MCF 10A (cell line): ENCODE results near the gene NPFF. TPM values are rescaled to one million over a fixed set of nuclear protein-coding genes. Genes with fewer than 3 reads are reported as not detected.

ENCODE experiments used
- BruUV-seq: library from RNA; stranded (reverse); fragments of 400-500 nt; replicated peaks from 2 replicates; lab custom pipeline; 2021; lab: Mats Ljungman, UMichigan
- CTCF ChIA-PET: fragments of 300-600 bp; sonication (Branson Sonifier 250); formaldehyde crosslinking; extraction: SDS; loops from one replicate; lab custom pipeline; 2021; ENCODE audit warnings: antibody characterized with exemption, inconsistent platforms; lab: Yijun Ruan, JAX
- POLR2A ChIA-PET: fragments of 300-600, 350-650 bp; sonication (Branson Sonifier 250); formaldehyde crosslinking; extraction: SDS; loops from one replicate; lab custom pipeline; 2020; ENCODE audit warnings: antibody characterized with exemption, inconsistent platforms; lab: Yijun Ruan, JAX
- DNase-seq: peaks from one replicate; pipeline ENCODE4 v3.0.0-alpha.2; 2018; ENCODE audit not compliant: unreplicated experiment
- H3K27ac Mint-ChIP-seq: one replicate; pipeline ENCODE4 v1.8.0; 2022; ENCODE audit warnings: mild to moderate bottlenecking, low read depth, mixed read lengths; ENCODE audit not compliant: unreplicated experiment
- H3K27me3 Mint-ChIP-seq: one replicate; pipeline ENCODE4 v1.8.0; 2022; ENCODE audit warnings: mixed read lengths; ENCODE audit not compliant: insufficient read depth, unreplicated experiment
- H3K36me3 Mint-ChIP-seq: one replicate; pipeline ENCODE4 v1.8.0; 2022; ENCODE audit warnings: mild to moderate bottlenecking, moderate library complexity, mixed read lengths; ENCODE audit not compliant: insufficient read depth, unreplicated experiment
- H3K4me1 Mint-ChIP-seq: one replicate; pipeline ENCODE4 v1.8.0; 2022; ENCODE audit warnings: mixed read lengths; ENCODE audit not compliant: insufficient read depth, unreplicated experiment
- H3K4me3 Mint-ChIP-seq: one replicate; pipeline ENCODE4 v1.8.0; 2022; ENCODE audit warnings: mild to moderate bottlenecking, moderate library complexity, mixed read lengths; ENCODE audit not compliant: unreplicated experiment
- H3K9me3 Mint-ChIP-seq: one replicate; pipeline ENCODE4 v1.8.0; 2022; ENCODE audit warnings: mixed read lengths; ENCODE audit not compliant: unreplicated experiment
- CTCF ChIP-seq: fragments of 200-600 bp; IDR thresholded peaks from one replicate; pipeline ENCODE4 v1.8.0; 2022; ENCODE audit warnings: antibody characterized with exemption, mild to moderate bottlenecking; ENCODE audit not compliant: unreplicated experiment
- intact Hi-C: fragments of 100-400 bp; cut with micrococcal nuclease; formaldehyde crosslinking; loops from 2 replicates; pipeline ENCODE4 v1.14.1; 2022
- total RNA-seq: library from RNA; stranded (reverse); gene quantifications from 2 replicates; pipeline ENCODE4 v1.2.3, GENCODE V29; 2022

Gene NPFF
- total RNA-seq, 1 experiment from 2014 or later, result not detected

GRCh38 chr12:53486736-53487487 lies 20.4 kb downstream of the NPFF start:
- Mint-ChIP-seq H3K4me3 (no peak overlapping the region), H3K36me3 (peaks cover 53% of the 10 kb centered on the region), H3K27me3 (no peaks in the 10 kb centered on the region), H3K4me1 (peaks cover 4% of the 10 kb centered on the region), H3K27ac (no peak overlapping the region), H3K9me3 (no peaks in the 10 kb centered on the region)
- no peak for TF ChIP-seq CTCF
- no TSS peak for BruUV-seq
- CTCF ChIA-PET, result no interaction called here
- POLR2A ChIA-PET, result interaction anchor here (0.9 to 7.1 kb wide), 5 partner anchors 7 to 22 kb away, joined by 3 to 53 read pairs (median 3); partner anchors contain the start of genes MAP3K12 and TARBP2
- intact Hi-C loops, result no loop called here
- no peak for DNase-seq

- no peak for DNase-seq
- no TSS peak for BruUV-seq
- CTCF ChIA-PET, result interaction anchor here (0.6 kb wide), 1 partner anchor 161 kb away, joined by 3 read pairs; no protein-coding TSS in a partner anchor
- no peak for TF ChIP-seq CTCF
- Mint-ChIP-seq H3K9me3 (no peaks in the 10 kb centered on the region), H3K36me3 (peaks cover 60% of the 10 kb centered on the region), H3K4me3 (no peak overlapping the region), H3K27ac (no peak overlapping the region), H3K27me3 (no peaks in the 10 kb centered on the region), H3K4me1 (peaks cover 4% of the 10 kb centered on the region)
- intact Hi-C loops, result no loop called here
- POLR2A ChIA-PET, result interaction anchor here (0.7 to 7.1 kb wide), 7 partner anchors 8 to 23 kb away, joined by 3 to 53 read pairs (median 3); partner anchors contain the start of genes MAP3K12 and TARBP2
These were observed 21.1 kb downstream of the NPFF start for GRCh38 chr12:53485955-53486735.

GRCh38 chr12:53484686-53485575 lies 22.4 kb downstream of the NPFF start:
- intact Hi-C loops, result no loop called here
- TF ChIP-seq CTCF, result no peak
- CTCF ChIA-PET, result interaction anchor here (0.6 kb wide), 1 partner anchor 30 kb away, joined by 5 read pairs; no protein-coding TSS in a partner anchor
- no peak overlapping the region for H3K4me3 Mint-ChIP-seq
- POLR2A ChIA-PET, result interaction anchor here (1.0 to 7.1 kb wide), 4 partner anchors 9 to 59 kb away, joined by 3 to 53 read pairs (median 4); partner anchors contain the start of genes MAP3K12 and TARBP2
- peaks cover 4% of the 10 kb centered on the region for H3K4me1 Mint-ChIP-seq
- H3K36me3 Mint-ChIP-seq, result peaks cover 68% of the 10 kb centered on the region
- H3K27ac Mint-ChIP-seq, result no peak overlapping the region
- no peak for DNase-seq
- H3K27me3 Mint-ChIP-seq, result no peaks in the 10 kb centered on the region
- BruUV-seq, result TSS peak; percentile 4
- no peaks in the 10 kb centered on the region for H3K9me3 Mint-ChIP-seq
